ENCODE results near the gene PPM1E.
A peak's percentile ranks its signal among the peaks of the same experiment; 100 is the strongest.
"Not testable (repeated sequence)": the region's sequence is repeated elsewhere in the genome, so short reads cannot be mapped to it uniquely, and the experiment has no call there.

PPM1E gene

DNA sequence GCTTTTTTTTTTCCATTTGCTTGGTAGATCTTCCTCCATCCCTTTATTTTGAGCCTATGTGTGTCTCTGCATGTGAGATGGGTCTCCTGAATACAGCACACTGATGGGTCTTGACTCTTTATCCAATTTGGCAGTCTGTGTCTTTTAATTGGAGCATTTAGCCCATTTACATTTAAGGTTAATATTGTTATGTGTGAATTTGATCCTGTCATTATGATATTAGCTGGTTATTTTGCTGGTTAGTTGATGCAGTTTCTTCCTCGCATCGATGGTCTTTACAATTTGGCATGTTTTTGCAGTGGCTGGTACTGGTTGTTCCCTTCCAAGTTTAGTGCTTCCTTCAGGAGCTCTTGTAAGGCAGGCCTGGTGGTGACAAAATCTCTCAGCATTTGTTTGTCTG lies 94.5 kb downstream of the PPM1E start:
- DNase-seq: not testable (repeated sequence)

- no peak for DNase-seq
Observed at GRCh38 chr17:58865301-58865700, 109.6 kb downstream of the PPM1E start.

- peak; percentile 7 for DNase-seq
Observed at GRCh38 chr17:58870747-58871146, 115.1 kb downstream of the PPM1E start.

GRCh38 chr17:58873926-58874325 lies 118.3 kb downstream of the PPM1E start:
- no peak for DNase-seq

- no peak for DNase-seq
Observed at GRCh38 chr17:58875261-58875660, 119.6 kb downstream of the PPM1E start.

DNA sequence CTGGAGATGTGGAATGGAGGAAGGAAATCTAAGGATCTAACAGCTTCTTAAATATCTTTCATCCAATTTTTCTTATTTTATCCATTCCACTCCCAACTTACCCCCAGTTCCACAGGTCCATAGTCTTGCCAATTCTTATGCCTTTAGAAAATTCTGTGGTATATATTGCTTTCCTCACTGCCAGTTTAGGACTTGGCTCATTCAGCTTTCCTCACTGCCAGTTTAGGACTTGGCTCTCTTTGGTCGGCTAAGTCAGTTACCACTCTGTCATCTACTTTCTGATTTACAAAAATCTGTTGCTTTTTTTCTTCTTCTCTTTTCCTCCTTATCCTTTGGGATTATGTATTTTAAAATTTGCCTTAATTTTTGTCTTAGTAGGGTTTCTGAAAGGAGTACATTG lies 128.5 kb downstream of the PPM1E start:
- DNase-seq: no peak

- DNase-seq: no peak
Observed at GRCh38 chr17:58886514-58886913, 130.9 kb downstream of the PPM1E start.

DNA sequence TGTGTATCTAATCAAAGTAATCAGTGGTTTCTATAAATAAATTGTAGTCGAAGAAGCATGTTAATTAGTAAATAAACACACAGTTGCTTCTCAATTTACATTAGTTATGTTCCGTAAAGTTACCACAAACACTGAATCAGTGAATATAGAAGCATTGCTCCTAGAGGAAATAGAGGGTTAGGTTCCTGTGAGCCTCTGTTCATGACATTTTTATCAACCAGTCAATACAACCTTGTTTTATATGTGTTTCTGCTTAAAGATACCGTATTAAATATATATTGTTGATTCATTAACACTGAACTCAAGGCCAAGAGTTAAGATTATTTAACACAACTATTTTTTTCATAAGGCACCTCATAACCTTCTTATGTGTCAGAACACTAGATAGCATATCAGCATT lies 134.3 kb downstream of the PPM1E start:
- no peak for DNase-seq

DNA sequence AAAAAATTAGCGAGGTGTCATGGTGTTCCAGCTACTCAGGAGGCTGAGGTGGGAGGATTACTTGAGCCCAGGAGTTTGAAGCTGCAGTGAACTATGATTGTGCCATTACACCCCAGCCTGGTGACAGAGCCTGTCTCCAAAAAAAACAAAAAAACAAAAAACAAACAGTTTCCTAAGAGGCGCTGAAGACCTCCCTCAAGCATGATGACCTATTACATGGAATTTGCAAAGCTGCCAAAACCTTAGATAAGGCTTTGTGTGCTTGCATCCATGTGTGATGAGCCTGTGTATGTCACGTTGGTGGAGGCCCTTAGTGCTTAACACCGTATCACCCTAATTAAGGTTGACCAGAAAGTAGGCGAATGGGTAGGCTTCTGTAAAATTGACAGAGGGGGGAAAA lies 143.5 kb downstream of the PPM1E start:
- no peak for DNase-seq

GRCh38 chr17:58902322-58902721 lies 146.7 kb downstream of the PPM1E start:
- no peak for DNase-seq

- DNase-seq: no peak
Observed at GRCh38 chr17:58911741-58912343, 156.2 kb downstream of the PPM1E start.

- DNase-seq: no peak
Observed at GRCh38 chr17:58913552-58913951, 157.9 kb downstream of the PPM1E start.

DNA sequence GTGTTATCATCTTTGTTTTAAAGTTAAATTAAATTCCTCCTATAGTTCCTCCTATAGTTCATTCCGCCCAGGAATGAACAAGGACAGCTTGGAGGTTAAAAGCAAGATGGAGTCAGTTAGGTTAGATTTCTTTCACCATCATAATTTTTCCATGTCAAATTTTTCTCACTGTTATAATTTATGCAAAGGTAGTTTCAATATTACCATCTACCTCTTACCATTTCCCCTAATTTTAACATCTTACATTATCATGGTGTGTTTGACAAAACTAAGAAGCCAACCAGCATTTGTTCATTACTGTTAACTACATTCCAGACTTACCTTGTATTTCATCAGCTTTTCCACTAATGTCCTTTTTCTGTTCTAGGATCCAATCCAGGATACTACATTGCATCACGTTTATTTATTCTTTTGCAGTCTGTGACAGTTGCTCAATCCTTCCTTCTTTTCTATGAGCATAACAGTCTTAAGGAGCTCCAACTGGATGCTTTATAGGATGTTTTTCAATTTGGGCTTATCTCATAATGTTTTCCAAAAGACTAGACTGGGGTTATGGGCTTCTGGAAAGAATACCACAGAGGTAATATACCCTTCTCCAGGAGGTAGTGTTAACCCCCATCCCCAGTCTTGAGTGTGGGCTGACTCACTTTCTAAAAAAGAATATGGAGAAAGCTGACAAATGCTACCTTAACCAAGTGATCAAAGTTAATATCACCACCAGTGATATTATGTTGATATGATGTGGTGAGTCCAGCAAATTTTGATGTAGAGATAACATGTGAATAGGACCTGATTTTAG lies 158.5 kb downstream of the PPM1E start:
- DNase-seq: no peak

DNA sequence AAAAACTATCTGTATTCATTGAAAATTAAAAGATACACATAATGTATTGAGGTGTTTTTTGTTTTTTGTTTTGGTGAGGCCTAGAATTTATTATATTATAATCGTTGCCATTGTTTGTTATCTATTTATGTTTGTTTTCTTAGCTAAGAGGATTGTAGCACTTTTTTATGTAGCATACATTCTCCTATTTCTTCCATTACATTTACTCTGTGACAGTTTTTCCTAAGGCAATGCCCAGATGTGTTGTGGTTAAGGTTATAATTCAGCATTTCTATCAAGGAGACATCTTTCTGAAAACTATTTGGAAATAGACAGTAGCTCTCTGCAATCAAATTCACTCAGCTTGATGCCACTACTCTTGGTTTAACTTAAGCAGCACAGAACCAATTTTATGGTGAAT lies 161.6 kb downstream of the PPM1E start:
- DNase-seq: no peak

DNA sequence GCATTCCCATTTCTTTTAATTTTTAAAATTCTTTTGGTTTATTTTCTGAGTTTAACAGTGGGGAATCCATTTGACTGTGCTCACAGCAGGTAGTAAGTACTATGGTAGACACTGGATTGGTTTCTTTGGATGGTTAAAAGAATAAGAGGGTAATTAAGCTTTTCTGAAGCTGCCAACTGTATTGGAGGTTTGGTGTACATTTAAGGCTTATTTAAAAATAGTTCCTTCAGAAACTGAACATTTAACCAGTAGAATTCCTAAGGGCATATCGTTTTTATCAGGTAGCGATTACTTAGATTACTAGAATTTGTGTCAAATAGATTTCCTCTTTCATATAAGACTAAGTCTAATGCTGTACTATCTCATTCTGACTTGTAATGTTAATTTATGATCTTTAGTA lies 162.4 kb downstream of the PPM1E start:
- DNase-seq: no peak

- no peak for DNase-seq
Observed at GRCh38 chr17:58918884-58919283, 163.2 kb downstream of the PPM1E start.

- DNase-seq: no peak
Observed at GRCh38 chr17:58920773-58921172, 165.1 kb downstream of the PPM1E start.

DNA sequence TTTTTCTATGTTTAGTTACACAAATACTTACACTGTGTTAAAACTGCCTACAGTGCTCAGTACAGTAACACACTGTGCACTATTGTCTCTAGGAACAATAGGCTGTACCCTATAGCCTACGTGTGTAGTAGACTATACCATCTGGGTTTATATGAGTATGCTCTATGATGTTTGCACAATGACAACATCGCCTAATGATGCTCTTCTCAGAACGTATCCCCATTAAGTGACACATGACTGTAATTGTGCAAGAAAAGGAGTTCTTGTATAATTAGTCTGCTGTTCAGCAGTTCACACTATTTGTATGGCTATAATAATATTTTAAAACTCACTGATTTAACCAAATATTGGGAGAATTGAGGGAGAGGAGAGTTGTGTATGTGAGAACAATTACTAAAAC lies 177.3 kb downstream of the PPM1E start:
- no peak for DNase-seq

DNA sequence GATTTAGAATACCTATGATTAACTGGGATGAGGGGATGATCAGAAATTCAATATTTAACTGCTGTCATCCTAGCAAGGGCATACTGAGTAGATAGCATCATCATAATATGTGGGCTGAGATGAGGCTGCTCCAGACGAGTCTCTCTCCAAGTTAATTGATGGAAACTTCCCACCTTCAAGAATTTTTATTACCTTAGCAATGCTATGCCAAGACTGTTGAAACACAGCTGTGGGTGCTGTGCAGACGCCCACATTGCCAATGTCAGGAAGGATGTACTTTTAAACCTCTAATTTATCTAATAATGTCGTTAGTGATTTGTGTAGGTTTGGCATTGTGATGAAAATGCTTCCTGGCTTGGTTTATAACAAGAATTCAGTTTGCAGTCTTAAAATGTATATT lies 180.6 kb downstream of the PPM1E start:
- no peak for DNase-seq

DNA sequence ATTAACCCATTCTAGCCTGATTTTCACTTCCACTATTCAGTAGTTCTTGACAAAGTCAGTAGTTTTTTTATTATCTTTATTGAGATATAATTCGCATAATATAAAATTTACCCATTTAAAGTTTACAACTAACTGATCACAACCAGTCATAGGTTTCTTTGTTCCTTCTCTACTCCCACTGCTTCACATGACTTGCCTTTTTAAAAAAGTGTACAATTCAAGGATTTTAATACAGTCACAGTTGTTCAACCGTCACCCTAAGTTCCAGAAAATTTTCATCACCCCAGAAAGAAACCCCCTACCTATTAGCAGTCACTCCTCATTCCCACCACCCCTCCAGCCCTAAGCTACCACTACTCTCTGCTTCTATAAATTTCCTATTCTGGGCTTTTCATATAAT lies 188.5 kb downstream of the PPM1E start:
- no peak for DNase-seq

- no peak for DNase-seq
Observed at GRCh38 chr17:58947411-58947810, 191.8 kb downstream of the PPM1E start.

- DNase-seq: no peak
Observed at GRCh38 chr17:58947824-58948223, 192.2 kb downstream of the PPM1E start.

GRCh38 chr17:58954358-58954757 lies 198.7 kb downstream of the PPM1E start:
- not testable (repeated sequence) for DNase-seq

DNA sequence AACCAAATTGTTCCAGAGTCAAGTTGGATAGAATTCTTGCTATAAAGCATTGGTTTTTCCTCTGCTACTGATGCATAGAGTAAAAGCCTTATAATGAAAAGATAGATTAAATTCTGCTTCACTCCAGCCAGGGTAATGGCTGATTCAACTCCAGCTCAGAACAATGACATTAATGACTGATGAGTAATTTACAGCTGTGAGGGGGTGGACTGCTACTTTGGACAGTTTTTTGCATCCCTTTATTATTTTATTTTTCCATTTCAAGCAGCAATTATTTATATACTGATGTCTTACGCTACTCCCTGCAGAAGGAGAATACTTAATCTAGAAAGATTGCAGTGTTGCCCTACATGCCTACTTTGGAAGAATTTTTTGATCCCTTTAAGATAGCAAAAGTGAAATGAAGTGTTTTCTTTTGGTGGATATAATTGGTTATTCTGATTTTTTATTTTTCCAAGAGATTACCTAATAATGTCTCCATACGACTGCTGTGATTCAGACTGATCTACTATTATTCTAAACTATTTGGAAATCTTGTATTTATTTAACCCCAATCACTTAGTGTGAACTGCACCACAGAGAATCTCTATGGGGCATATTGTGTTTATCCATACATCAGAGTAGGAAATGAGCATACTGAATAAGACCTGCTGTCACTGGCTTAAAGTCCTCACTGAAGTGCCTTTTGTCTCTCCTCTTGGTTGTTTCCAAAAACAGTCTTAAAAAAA lies 201.5 kb downstream of the PPM1E start:
- no peak for DNase-seq

Measured in hematopoietic multipotent progenitor cell treated with erythropoietin and hydrocortisone succinate and interleukin-3 and kit ligand, for 6 days (in vitro differentiated cells).